ENCODE measurements around the gene ARHGEF1. TPM values are rescaled to one million over a fixed set of nuclear protein-coding genes. Genes with fewer than 3 reads are reported as not detected.
A peak's percentile ranks its signal among the peaks of the same experiment; 100 is the strongest.
"Not testable (repeated sequence)": the region's sequence is repeated elsewhere in the genome, so short reads cannot be mapped to it uniquely, and the experiment has no call there.

The ARHGEF1 gene
- total and polyA plus RNA-seq, 3 donors from 2014 or later: 33.2 to 56.3 (median 51.2) TPM

- Histone ChIP-seq H3K27me3 (no peaks in the 10 kb centered on the region), H3K36me3 (ENCODE audit: low read depth, missing control alignments) (no peaks in the 10 kb centered on the region)
- WGBS, 2 donors: 1 to 2% methylated on average over 42 to 51 of the region's 51 CpGs
Measured at GRCh38 chr19:41912899-41913537, 30.0 kb downstream of the ARHGEF1 start.

GRCh38 chr19:41913538-41914423 lies 30.8 kb downstream of the ARHGEF1 start:
- TF ChIP-seq POLR2A (IDR thresholded peaks at IDR 0.05) (no peak), CTCF (IDR thresholded peaks at IDR 0.05) (no peak)
- Histone ChIP-seq H3K27ac (no peak overlapping the region), H3K36me3 (ENCODE audit: low read depth, missing control alignments) (no peaks in the 10 kb centered on the region), H3K27me3 (no peaks in the 10 kb centered on the region), H3K9me3 (no peaks in the 10 kb centered on the region), H3K4me3 (no peak overlapping the region), H3K4me1 (peaks cover 6% of the 10 kb centered on the region)
- DNase-seq: no peak
- 14 to 15% methylated on average over 21 of the region's 21 CpGs for WGBS, 2 donors
- intact Hi-C loops (cut with DNase I; ENCODE audit: low total_unique reads): no loop called here

More at GRCh38 chr19:41912899-41913537, 30.0 kb downstream of the ARHGEF1 start:
- Histone ChIP-seq H3K4me1 (peaks cover 6% of the 10 kb centered on the region), H3K4me3 (peak overlapping the region in 1 of 2 donors; percentile 17), H3K27ac (no peak overlapping the region), H3K9me3 (no peaks in the 10 kb centered on the region)
- DNase-seq: no peak
- no peak for TF ChIP-seq CTCF (IDR thresholded peaks at IDR 0.05)
- intact Hi-C loops (cut with DNase I; ENCODE audit: low total_unique reads): no loop called here

- H3K27ac ChIP-seq; H3K4me3 ChIP-seq; DNase-seq; H3K27me3 ChIP-seq; H3K9me3 ChIP-seq; intact Hi-C loops (cut with DNase I; ENCODE audit: low total_unique reads); H3K4me1 ChIP-seq; H3K36me3 ChIP-seq (ENCODE audit: low read depth, missing control alignments): not testable (repeated sequence)
- 8 to 18% methylated on average over 2 to 4 of the region's 5 CpGs for WGBS, 2 donors
Measured at GRCh38 chr19:41914424-41914834, 31.4 kb downstream of the ARHGEF1 start.

- H3K27me3 ChIP-seq: no peaks in the 10 kb centered on the region
Measured at GRCh38 chr19:41915021-41915775, 32.2 kb downstream of the ARHGEF1 start.

More at GRCh38 chr19:41915021-41915775, 32.2 kb downstream of the ARHGEF1 start:
- intact Hi-C loops (cut with DNase I; ENCODE audit: low total_unique reads): no loop called here
- 13 to 20% methylated on average over 25 to 29 of the region's 38 CpGs for WGBS, 2 donors
- no peaks in the 10 kb centered on the region for H3K9me3 ChIP-seq
- no peak overlapping the region for H3K27ac ChIP-seq
- no peak overlapping the region for H3K4me3 ChIP-seq
- peaks cover 6% of the 10 kb centered on the region for H3K4me1 ChIP-seq
- no peak for TF ChIP-seq CTCF (IDR thresholded peaks at IDR 0.05)
- no peak for TF ChIP-seq POLR2A (IDR thresholded peaks at IDR 0.05)
- no peaks in the 10 kb centered on the region for H3K36me3 ChIP-seq (ENCODE audit: low read depth, missing control alignments)
- DNase-seq: no peak

All from testis (tissue), 3 donors.